GM12874 (cell line): ENCODE results near the gene CPEB1.

ENCODE experiments used
- CTCF ChIP-seq: IDR thresholded peaks from 2 replicates; pipeline ENCODE4 v1.5.1; 2011; ENCODE audit warnings: low read depth, mild to moderate bottlenecking, control low read depth, low read length, moderate library complexity; ENCODE audit not compliant: insufficient read depth

Gene CPEB1

GRCh38 chr15:82635798-82636197 lies 11.4 kb downstream of the CPEB1 start:
- no peak for TF ChIP-seq CTCF

- TF ChIP-seq CTCF: no peak
Measured at GRCh38 chr15:82630033-82630432, 17.1 kb downstream of the CPEB1 start.

GRCh38 chr15:82625136-82625535 lies 22.0 kb downstream of the CPEB1 start:
- no peak for TF ChIP-seq CTCF

GRCh38 chr15:82624438-82624837 lies 22.7 kb downstream of the CPEB1 start:
- TF ChIP-seq CTCF: no peak

- TF ChIP-seq CTCF: no peak
Measured at GRCh38 chr15:82624008-82624407, 23.2 kb downstream of the CPEB1 start.

- TF ChIP-seq CTCF: no peak
Measured at GRCh38 chr15:82621970-82622369, 25.2 kb downstream of the CPEB1 start.

GRCh38 chr15:82613747-82614146 lies 33.4 kb downstream of the CPEB1 start:
- TF ChIP-seq CTCF: no peak

GRCh38 chr15:82611348-82611747 lies 35.8 kb downstream of the CPEB1 start:
- TF ChIP-seq CTCF: no peak
